C1 segment of cervical spinal cord (tissue), 14 donors: ENCODE measurements around the gene TCEAL1.

Experiments
- DNase-seq, 14 donors: peaks; one replicate each; lab custom pipeline; 2025; lab: John Stamatoyannopoulos, UW

The TCEAL1 gene

GRCh38 chrX:103678199-103678993 lies 49.6 kb downstream of the TCEAL1 start:
- DNase-seq = no peak
